Kidney epithelial cell (primary cell): ENCODE data around the gene ADSS1. TPM values are rescaled to one million over a fixed set of nuclear protein-coding genes. Genes with fewer than 3 reads are reported as not detected.

Experiments used
- DNase-seq: peaks from one replicate; pipeline ENCODE4 v3.0.0-alpha.2; 2010; ENCODE audit warnings: low read depth
- H3K27me3 ChIP-seq: 2 replicates; pipeline ENCODE4 v1.6.0; 2011; ENCODE audit warnings: low read length; ENCODE audit not compliant: control insufficient read depth, insufficient read depth
- H3K36me3 ChIP-seq: 2 replicates; pipeline ENCODE4 v1.5.1; 2011; ENCODE audit warnings: low read length; ENCODE audit not compliant: control insufficient read depth, insufficient read depth
- H3K4me3 ChIP-seq: 2 replicates; pipeline ENCODE4 v1.5.1; 2011; ENCODE audit warnings: low read depth, mild to moderate bottlenecking, control low read depth, low read length
- total RNA-seq: library from RNA; depleted of rRNA; stranded (reverse); fragments of >200 nt; gene quantifications from 2 replicates; pipeline ENCODE4 v1.2.3, GENCODE V29; 2015
- TF ChIP-seq, protein P1 (sequence below): IDR thresholded peaks from 2 replicates; pipeline ENCODE4 v1.5.1; 2011; ENCODE audit warnings: mild to moderate bottlenecking, moderate library complexity, low read length, control low read depth, inconsistent platforms; ENCODE audit not compliant: insufficient read depth, poor library complexity, severe bottlenecking

The ADSS1 gene
- total RNA-seq, 1 donor from 2014 or later: 10.3 TPM

DNA sequence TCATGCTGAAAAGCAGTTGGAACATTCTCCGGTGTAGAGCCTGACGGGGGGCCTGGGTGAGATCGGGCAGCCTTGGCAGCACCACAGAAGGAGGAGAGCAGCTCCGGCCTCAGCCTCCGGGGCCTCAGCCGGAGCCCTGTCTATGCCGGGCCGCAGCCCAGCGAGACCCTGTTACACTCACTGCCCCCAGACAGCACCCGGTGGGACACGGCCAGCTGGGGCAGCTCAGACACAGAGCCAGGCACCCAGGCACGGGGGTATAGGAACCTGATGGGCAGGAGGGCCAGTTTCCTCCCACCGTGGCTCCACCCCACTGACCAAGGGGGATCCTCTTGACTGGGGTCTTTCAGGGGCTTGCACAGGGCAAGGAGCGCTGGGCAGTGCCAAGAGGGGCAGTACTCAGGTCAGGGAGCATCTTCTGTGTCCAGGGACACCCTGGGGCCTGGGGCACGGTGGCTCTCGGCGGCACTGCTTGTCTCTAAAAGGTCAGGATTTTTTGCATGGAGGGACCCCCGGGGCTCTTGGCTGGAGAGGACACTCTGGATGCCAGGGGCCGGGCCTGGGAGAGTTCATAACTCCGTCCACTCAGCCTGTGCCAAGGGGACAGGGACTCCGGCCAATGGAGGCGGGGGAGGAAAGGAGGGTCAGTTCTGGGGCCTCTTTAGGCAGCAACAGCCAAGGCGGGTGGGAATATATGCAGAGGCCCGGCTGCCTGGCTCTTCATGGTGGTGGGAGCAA is 25.2 kb upstream of the ADSS1 start:
- H3K4me3 ChIP-seq: no peak overlapping the region
- H3K36me3 ChIP-seq: peaks cover 3% of the 10 kb centered on the region
- H3K27me3 ChIP-seq: no peaks in the 10 kb centered on the region
- TF ChIP-seq, protein P1, sequence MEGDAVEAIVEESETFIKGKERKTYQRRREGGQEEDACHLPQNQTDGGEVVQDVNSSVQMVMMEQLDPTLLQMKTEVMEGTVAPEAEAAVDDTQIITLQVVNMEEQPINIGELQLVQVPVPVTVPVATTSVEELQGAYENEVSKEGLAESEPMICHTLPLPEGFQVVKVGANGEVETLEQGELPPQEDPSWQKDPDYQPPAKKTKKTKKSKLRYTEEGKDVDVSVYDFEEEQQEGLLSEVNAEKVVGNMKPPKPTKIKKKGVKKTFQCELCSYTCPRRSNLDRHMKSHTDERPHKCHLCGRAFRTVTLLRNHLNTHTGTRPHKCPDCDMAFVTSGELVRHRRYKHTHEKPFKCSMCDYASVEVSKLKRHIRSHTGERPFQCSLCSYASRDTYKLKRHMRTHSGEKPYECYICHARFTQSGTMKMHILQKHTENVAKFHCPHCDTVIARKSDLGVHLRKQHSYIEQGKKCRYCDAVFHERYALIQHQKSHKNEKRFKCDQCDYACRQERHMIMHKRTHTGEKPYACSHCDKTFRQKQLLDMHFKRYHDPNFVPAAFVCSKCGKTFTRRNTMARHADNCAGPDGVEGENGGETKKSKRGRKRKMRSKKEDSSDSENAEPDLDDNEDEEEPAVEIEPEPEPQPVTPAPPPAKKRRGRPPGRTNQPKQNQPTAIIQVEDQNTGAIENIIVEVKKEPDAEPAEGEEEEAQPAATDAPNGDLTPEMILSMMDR: no peak
- no peak for DNase-seq

DNA sequence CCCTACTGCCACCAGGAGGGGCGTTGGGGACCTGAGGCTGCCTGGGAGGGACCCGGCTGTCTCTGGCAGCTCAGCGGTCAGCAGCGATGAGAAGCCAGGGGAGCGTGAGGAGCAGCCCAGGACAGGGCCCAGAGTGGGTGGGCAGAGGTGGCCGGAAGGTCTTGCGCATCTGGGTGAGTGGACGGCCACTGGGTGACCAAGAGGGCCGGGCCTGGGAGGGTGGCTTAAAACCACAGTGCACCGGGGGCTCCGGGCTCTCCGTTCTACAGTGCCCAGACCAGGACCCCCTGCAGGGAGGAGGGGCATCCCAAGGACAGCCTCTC is 24.6 kb upstream of the ADSS1 start:
- no peak for DNase-seq
- H3K4me3 ChIP-seq: no peak overlapping the region

GRCh38 chr14:104700225-104700651 is 23.8 kb upstream of the ADSS1 start:
- H3K27me3 ChIP-seq: no peaks in the 10 kb centered on the region
- H3K4me3 ChIP-seq: no peak overlapping the region
- H3K36me3 ChIP-seq: peaks cover 3% of the 10 kb centered on the region
- DNase-seq: no peak
- TF ChIP-seq, protein P1: no peak

More for the DNA sequence above, 24.6 kb upstream of the ADSS1 start:
- H3K36me3 ChIP-seq: peaks cover 3% of the 10 kb centered on the region
- no peaks in the 10 kb centered on the region for H3K27me3 ChIP-seq
- TF ChIP-seq, protein P1: no peak

- TF ChIP-seq, protein P1: no peak
- H3K27me3 ChIP-seq: no peaks in the 10 kb centered on the region
- peaks cover 3% of the 10 kb centered on the region for H3K36me3 ChIP-seq
- H3K4me3 ChIP-seq: no peak overlapping the region
- no peak for DNase-seq
These were observed 23.2 kb upstream of the ADSS1 start for GRCh38 chr14:104700747-104701217.

GRCh38 chr14:104701383-104702076 is 22.5 kb upstream of the ADSS1 start:
- TF ChIP-seq, protein P1: no peak
- Histone ChIP-seq H3K36me3 (peaks cover 3% of the 10 kb centered on the region), H3K27me3 (no peaks in the 10 kb centered on the region), H3K4me3 (no peak overlapping the region)
- DNase-seq: no peak
